OCI-LY3 (cell line): ENCODE measurements around the gene IFI16.

Experiments
- H2AFZ ChIP-seq: fragments of 200-600, 300-600 bp; shearing (Covaris generic); 2 replicates; pipeline ENCODE4 v1.6.0; 2014; ENCODE audit warnings: antibody characterized with exemption, low read depth, low read length
- H3K27ac ChIP-seq: fragments of 200-600, 300-600 bp; sonication (generic); 2 replicates; pipeline ENCODE4 v1.5.1; 2014; ENCODE audit warnings: mild to moderate bottlenecking, low read length, moderate library complexity, mixed read lengths
- H3K27me3 ChIP-seq: fragments of 200-600, 300-600 bp; sonication (generic); 2 replicates; pipeline ENCODE4 v1.6.1; 2014; ENCODE audit warnings: low read depth, low read length, mixed read lengths
- H3K36me3 ChIP-seq: fragments of 200-600, 300-600 bp; sonication (generic); replicated peaks from 2 replicates; pipeline ENCODE3; 2014; ENCODE audit warnings: low read depth, low read length, mixed read lengths
- H3K4me1 ChIP-seq: fragments of 300-600, 200-600 bp; sonication (generic); 2 replicates; pipeline ENCODE4 v1.6.1; 2014; ENCODE audit warnings: low read length, mixed read lengths
- H3K4me2 ChIP-seq: fragments of 200-600, 300-600 bp; sonication (generic); 2 replicates; pipeline ENCODE4 v1.6.1; 2014; ENCODE audit warnings: low read length, mixed read lengths
- H3K4me3 ChIP-seq: fragments of 300-600, 200-600 bp; sonication (generic); 2 replicates; pipeline ENCODE4 v1.5.1; 2014; ENCODE audit warnings: antibody characterized with exemption, mild to moderate bottlenecking, low read length, moderate library complexity
- H3K79me2 ChIP-seq: fragments of 300-600, 200-600 bp; shearing (Covaris generic); 2 replicates; pipeline ENCODE4 v1.6.1; 2014; ENCODE audit warnings: mild to moderate bottlenecking, low read length, mixed read lengths
- H3K9ac ChIP-seq: fragments of 300-600, 200-600 bp; shearing (Covaris generic); 2 replicates; pipeline ENCODE4 v1.6.0; 2014; ENCODE audit warnings: mild to moderate bottlenecking, low read length, moderate library complexity
- H3K9me3 ChIP-seq: fragments of 200-600, 300-600 bp; shearing (Covaris generic); 2 replicates; pipeline ENCODE4 v1.6.1; 2014; ENCODE audit warnings: low read length, mixed read lengths; ENCODE audit not compliant: insufficient read depth
- H4K20me1 ChIP-seq: fragments of 200-600, 300-600 bp; sonication (generic); 2 replicates; pipeline ENCODE4 v1.6.1; 2016; ENCODE audit warnings: low read length, mixed read lengths; ENCODE audit not compliant: insufficient read depth
- EZH2phosphoT487 ChIP-seq: fragments of 200-600 bp; shearing (Covaris generic); IDR thresholded peaks from 2 replicates; pipeline ENCODE4 v1.6.1; 2018; ENCODE audit warnings: antibody characterized with exemption, mixed run types, low read depth
- TF ChIP-seq, protein P1 (sequence below): fragments of 200-600, 300-600 bp; sonication (generic); IDR thresholded peaks from 2 replicates; pipeline ENCODE4 v1.5.1; 2014; ENCODE audit warnings: antibody characterized with exemption, low read length, low read depth

IFI16 gene

DNA sequence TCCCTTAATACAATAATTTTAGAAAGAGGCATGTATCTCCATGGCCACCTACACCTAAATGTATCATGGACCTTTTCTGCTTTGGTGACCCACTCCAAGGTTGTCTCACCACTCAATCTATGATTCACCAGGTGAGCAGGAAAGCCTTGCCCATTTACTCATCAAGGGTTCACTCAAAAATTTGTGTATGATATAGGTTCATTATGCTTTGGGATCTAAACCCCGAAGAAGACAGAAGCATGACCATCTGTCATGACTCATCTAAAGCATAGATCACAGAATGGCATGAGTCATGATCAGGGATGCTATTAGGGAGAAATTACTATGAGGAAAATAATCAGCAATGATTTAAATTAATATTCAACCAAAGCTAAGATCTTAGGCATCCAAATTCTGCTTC is 39.9 kb upstream of the IFI16 start:
- Histone ChIP-seq H4K20me1 (no peaks in the 10 kb centered on the region), H3K27ac (no peak overlapping the region), H3K4me3 (no peak overlapping the region), H3K36me3 (no peaks in the 10 kb centered on the region), H3K9ac (no peak overlapping the region), H2AFZ (no peak overlapping the region), H3K79me2 (no peaks in the 10 kb centered on the region), H3K4me1 (no peaks in the 10 kb centered on the region), H3K9me3 (no peaks in the 10 kb centered on the region), H3K4me2 (no peak overlapping the region), H3K27me3 (no peaks in the 10 kb centered on the region)
- TF ChIP-seq, protein P1, sequence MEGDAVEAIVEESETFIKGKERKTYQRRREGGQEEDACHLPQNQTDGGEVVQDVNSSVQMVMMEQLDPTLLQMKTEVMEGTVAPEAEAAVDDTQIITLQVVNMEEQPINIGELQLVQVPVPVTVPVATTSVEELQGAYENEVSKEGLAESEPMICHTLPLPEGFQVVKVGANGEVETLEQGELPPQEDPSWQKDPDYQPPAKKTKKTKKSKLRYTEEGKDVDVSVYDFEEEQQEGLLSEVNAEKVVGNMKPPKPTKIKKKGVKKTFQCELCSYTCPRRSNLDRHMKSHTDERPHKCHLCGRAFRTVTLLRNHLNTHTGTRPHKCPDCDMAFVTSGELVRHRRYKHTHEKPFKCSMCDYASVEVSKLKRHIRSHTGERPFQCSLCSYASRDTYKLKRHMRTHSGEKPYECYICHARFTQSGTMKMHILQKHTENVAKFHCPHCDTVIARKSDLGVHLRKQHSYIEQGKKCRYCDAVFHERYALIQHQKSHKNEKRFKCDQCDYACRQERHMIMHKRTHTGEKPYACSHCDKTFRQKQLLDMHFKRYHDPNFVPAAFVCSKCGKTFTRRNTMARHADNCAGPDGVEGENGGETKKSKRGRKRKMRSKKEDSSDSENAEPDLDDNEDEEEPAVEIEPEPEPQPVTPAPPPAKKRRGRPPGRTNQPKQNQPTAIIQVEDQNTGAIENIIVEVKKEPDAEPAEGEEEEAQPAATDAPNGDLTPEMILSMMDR, result no peak
- TF ChIP-seq EZH2phosphoT487, result no peak

DNA sequence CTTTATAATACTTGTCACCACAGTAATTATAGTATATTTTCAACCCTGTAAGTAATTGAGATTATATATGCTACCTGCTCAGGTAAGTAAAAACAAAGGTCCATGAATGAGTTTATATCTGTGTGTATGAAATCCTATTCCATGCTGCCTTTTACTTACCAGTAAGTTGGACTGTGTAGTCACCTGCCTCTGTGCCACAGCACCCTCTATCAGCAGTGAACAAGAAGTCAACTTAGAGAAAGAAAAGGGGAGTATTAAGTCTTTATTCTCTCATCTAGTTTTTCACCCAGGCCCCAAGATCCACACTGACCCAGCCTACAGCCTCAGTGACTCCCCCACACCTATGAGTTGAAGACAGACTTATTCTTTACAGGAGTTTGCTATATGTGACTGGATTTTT is 36.9 kb upstream of the IFI16 start:
- TF ChIP-seq, protein P1, result peak; percentile 77
- no peak for TF ChIP-seq EZH2phosphoT487
- no peak overlapping the region for H3K4me2 ChIP-seq
- H3K9me3 ChIP-seq, result no peaks in the 10 kb centered on the region
- no peaks in the 10 kb centered on the region for H3K4me1 ChIP-seq
- no peaks in the 10 kb centered on the region for H4K20me1 ChIP-seq
- no peak overlapping the region for H3K9ac ChIP-seq
- no peak overlapping the region for H3K4me3 ChIP-seq
- no peaks in the 10 kb centered on the region for H3K79me2 ChIP-seq
- H2AFZ ChIP-seq, result no peak overlapping the region
- no peaks in the 10 kb centered on the region for H3K36me3 ChIP-seq
- no peaks in the 10 kb centered on the region for H3K27me3 ChIP-seq
- H3K27ac ChIP-seq, result no peak overlapping the region

DNA sequence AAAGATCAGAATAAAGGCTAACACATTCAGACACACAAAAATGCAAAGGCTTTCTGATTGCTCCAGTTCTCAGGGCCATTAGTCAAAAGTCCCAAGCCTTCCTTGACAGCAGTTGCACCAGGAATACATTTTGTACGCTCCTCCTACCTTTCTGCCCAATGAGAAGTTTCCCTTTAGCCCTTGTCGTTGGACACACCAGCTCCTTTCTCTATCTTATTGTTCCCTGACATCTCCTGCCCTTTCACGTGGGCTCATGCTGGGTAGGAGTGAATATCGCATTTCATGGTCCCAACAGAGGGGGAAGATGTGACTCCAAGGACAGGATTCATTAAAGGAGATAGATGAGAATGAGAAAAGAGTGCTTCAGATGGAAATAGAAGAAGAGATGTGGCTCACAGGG is 33.5 kb upstream of the IFI16 start:
- Histone ChIP-seq H3K4me3 (no peak overlapping the region), H3K4me1 (peaks cover 15% of the 10 kb centered on the region), H3K27me3 (no peaks in the 10 kb centered on the region), H3K9me3 (peaks cover 5% of the 10 kb centered on the region; the same call in 1 of the 2 replicates), H3K9ac (no peak overlapping the region), H3K4me2 (no peak overlapping the region), H4K20me1 (no peaks in the 10 kb centered on the region), H3K36me3 (no peaks in the 10 kb centered on the region), H2AFZ (no peak overlapping the region), H3K79me2 (no peaks in the 10 kb centered on the region), H3K27ac (no peak overlapping the region)
- TF ChIP-seq, protein P1, result no peak
- no peak for TF ChIP-seq EZH2phosphoT487

DNA sequence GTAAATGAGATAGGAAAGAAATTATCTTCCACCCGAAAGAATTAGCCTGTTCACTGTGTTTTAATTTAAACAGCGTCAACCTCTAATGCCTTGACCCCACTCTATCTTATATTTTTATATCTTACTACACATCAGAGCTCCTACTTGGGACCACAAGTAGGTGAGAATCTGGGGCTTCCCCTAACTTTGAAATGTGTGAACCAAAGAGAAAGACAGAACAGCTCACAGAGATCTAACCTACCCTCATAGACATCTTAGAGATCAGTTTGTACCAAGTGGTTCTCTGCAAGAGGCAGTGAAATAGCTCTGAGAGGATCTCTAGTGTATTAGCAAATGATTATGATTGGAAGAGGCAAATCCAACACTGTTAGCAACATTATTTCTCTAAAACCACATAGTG is 31.0 kb upstream of the IFI16 start:
- Histone ChIP-seq H3K4me3 (peak overlapping the region; percentile 19), H3K9ac (no peak overlapping the region; the same call in 1 of the 2 replicates), H4K20me1 (no peaks in the 10 kb centered on the region), H3K79me2 (no peaks in the 10 kb centered on the region), H3K36me3 (no peaks in the 10 kb centered on the region), H2AFZ (peak overlapping the region; percentile 78; the same call in 1 of the 2 replicates), H3K9me3 (peaks cover 14% of the 10 kb centered on the region; the same call in 1 of the 2 replicates), H3K4me1 (peaks cover 28% of the 10 kb centered on the region), H3K4me2 (peak overlapping the region; percentile 67), H3K27ac (peak overlapping the region; percentile 63), H3K27me3 (no peaks in the 10 kb centered on the region)
- no peak for TF ChIP-seq EZH2phosphoT487
- TF ChIP-seq, protein P1, result no peak
